Type B pancreatic cell (in vitro differentiated cells): ENCODE data around the gene ASB2. TPM values are rescaled to one million over a fixed set of nuclear protein-coding genes. Genes with fewer than 3 reads are reported as not detected.

Source experiments
- DNase-seq: peaks from one replicate; pipeline ENCODE4 v3.0.0; 2021; ENCODE audit warnings: mixed read lengths; ENCODE audit not compliant: unreplicated experiment; ENCODE audit errors: extremely low spot score
- H3K27ac Mint-ChIP-seq: 2 replicates; pipeline ENCODE4 v1.8.0; 2021; ENCODE audit warnings: mild to moderate bottlenecking, mixed read lengths
- H3K27me3 Mint-ChIP-seq: 2 replicates; pipeline ENCODE4 v1.8.0; 2021; ENCODE audit warnings: mixed read lengths
- H3K36me3 Mint-ChIP-seq: 2 replicates; pipeline ENCODE4 v1.8.0; 2021; ENCODE audit warnings: mixed read lengths
- H3K4me1 Mint-ChIP-seq: one replicate; pipeline ENCODE4 v1.8.0; 2021; ENCODE audit warnings: mixed read lengths; ENCODE audit not compliant: unreplicated experiment
- H3K4me3 Mint-ChIP-seq: 2 replicates; pipeline ENCODE4 v1.8.0; 2021; ENCODE audit warnings: mild to moderate bottlenecking, mixed read lengths
- H3K9me3 Mint-ChIP-seq: 2 replicates; pipeline ENCODE4 v1.8.0; 2021; ENCODE audit warnings: mixed read lengths
- total RNA-seq: library from RNA; stranded (reverse); gene quantifications from 2 replicates; pipeline ENCODE4 v1.2.1, GENCODE V29; 2021; ENCODE audit warnings: low replicate concordance
- TF ChIP-seq, protein P1 (sequence below): fragments of 200-600 bp; sonication (generic); conservative IDR thresholded peaks from 2 replicates; pipeline ENCODE4 v1.5.0; 2021; ENCODE audit warnings: antibody characterized with exemption, mild to moderate bottlenecking

ASB2 gene
- total RNA-seq, 1 donor from 2014 or later, result 0.60 TPM

DNA sequence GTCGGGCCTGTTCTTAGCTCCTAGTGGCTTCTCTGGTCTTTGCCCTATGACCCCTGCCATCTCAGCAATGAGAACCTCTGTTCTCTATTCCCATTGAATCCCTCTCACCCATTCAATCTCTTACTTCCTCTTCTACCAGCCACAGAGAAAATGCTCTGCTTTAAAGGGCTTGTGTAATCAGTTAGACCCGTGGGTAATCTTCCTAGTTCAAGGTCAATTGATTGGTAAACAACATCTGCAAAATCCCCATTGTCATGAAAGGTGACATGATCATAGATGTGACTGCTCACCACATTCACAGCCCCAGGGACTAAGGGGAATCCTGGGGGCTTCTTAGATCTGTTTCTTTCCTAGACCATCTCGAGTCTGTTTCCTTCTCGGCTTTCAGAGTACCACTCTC is 13.6 kb upstream of the ASB2 start:
- TF ChIP-seq, protein P1, sequence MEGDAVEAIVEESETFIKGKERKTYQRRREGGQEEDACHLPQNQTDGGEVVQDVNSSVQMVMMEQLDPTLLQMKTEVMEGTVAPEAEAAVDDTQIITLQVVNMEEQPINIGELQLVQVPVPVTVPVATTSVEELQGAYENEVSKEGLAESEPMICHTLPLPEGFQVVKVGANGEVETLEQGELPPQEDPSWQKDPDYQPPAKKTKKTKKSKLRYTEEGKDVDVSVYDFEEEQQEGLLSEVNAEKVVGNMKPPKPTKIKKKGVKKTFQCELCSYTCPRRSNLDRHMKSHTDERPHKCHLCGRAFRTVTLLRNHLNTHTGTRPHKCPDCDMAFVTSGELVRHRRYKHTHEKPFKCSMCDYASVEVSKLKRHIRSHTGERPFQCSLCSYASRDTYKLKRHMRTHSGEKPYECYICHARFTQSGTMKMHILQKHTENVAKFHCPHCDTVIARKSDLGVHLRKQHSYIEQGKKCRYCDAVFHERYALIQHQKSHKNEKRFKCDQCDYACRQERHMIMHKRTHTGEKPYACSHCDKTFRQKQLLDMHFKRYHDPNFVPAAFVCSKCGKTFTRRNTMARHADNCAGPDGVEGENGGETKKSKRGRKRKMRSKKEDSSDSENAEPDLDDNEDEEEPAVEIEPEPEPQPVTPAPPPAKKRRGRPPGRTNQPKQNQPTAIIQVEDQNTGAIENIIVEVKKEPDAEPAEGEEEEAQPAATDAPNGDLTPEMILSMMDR, result no peak
- Mint-ChIP-seq H3K4me3 (no peak overlapping the region), H3K27ac (no peak overlapping the region), H3K4me1 (no peaks in the 10 kb centered on the region), H3K9me3 (no peaks in the 10 kb centered on the region), H3K36me3 (no peaks in the 10 kb centered on the region), H3K27me3 (peaks cover 10% of the 10 kb centered on the region)
- DNase-seq, result no peak

DNA sequence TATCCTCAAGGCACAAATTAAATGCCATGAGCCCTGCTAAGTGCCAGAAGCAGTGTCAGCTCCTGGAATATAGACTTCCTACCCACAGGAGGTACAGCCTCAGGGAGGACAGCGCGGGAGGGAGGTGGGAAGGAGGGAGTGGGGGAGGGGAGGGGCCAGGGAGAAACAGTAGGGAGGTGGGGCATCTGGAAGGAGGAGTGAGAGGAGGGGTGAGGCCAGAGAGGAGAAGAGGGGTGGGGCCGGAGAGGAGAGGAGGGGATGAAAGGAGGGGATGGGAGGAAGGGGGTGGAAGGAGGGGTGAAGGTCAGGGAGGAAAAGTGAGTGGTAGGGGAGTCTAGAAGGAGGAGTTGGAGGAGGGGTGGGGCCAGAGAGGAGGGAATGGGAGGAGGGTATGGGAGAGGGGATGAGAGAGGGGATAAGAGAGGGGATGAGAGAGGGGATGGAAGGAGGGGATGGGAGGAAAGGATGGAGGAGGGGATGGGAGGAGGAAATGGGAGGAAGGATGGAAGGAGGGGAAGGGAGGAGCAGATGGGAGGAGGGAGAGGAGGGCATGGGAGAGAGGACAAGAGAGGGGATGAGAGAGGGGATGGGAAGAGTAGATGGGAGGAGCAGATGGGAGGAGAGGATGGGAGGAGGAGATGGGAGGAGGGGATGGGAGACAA is 11.6 kb upstream of the ASB2 start:
- Mint-ChIP-seq H3K4me1 (no peaks in the 10 kb centered on the region), H3K4me3 (no peak overlapping the region), H3K36me3 (no peaks in the 10 kb centered on the region), H3K9me3 (no peaks in the 10 kb centered on the region), H3K27me3 (peaks cover 10% of the 10 kb centered on the region), H3K27ac (no peak overlapping the region)
- no peak for DNase-seq
- TF ChIP-seq, protein P1, result no peak

DNA sequence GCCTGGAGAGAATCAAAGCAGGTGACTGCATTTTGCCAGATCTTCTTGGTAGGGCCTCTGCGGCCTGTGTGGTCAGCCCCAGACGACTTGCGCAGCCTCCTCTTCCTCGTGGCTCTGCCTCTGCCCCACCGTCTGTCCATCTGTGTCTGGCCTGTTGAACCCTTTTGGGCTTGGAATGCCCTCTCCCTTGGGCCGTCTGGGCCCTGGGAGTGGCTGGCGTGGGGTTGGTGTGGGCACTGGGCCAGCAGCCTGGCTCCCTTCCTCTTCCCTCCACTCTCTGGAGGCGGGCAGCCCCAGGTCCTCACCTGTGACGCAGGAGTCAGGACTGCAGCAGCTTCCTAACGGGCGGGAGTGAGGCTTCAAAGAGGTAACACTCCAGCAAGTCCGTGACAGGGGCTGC is 11.0 kb upstream of the ASB2 start:
- no peak overlapping the region for H3K27ac Mint-ChIP-seq
- no peak for DNase-seq
- no peak overlapping the region for H3K4me3 Mint-ChIP-seq
- no peaks in the 10 kb centered on the region for H3K36me3 Mint-ChIP-seq
- TF ChIP-seq, protein P1, result no peak
- peaks cover 10% of the 10 kb centered on the region for H3K27me3 Mint-ChIP-seq
- H3K4me1 Mint-ChIP-seq, result no peaks in the 10 kb centered on the region
- H3K9me3 Mint-ChIP-seq, result no peaks in the 10 kb centered on the region

DNA sequence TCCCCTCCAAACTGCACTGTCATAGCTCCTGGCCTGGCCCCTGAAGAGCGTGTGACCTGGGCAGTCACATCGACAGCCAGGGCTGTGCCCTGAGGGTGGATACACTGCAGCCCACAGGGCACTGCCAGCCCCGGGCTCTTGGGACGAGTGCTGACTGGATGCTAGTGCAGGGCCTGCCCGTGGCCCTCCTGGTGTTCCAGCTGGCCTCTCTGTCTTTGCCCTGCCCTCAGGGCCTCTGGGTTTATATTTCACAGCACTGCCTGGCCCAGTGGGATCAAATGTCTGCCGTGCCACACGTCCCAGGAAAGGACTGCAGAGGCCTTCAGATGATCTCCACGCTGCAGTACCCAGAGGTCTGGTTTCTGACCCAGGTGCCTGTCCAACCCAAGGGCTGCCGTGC is 10.6 kb upstream of the ASB2 start:
- no peak for DNase-seq
- Mint-ChIP-seq H3K4me1 (no peaks in the 10 kb centered on the region), H3K4me3 (no peak overlapping the region), H3K36me3 (no peaks in the 10 kb centered on the region), H3K27me3 (peaks cover 9% of the 10 kb centered on the region), H3K9me3 (no peaks in the 10 kb centered on the region), H3K27ac (no peak overlapping the region)
- TF ChIP-seq, protein P1, result no peak

DNA sequence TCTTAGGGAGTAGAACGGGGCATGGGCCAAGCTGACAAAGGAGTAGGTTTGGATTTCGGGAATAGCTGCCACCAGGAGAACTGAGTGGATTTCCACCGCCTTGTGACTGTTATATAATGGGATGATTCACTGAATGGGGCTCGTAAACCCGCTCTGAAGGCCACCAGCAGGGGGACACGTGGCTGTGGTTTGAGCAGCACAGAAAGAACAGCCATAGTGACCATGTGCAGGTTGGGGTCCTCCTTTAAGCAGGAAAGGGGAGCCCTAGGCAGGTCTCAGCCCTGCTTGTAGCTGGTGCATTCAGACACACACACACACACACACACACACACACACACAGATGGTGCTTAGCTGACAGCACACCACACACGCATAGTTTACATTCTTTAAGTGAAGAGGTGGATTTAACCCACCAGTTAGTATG is 8.6 kb upstream of the ASB2 start:
- DNase-seq, result no peak
- TF ChIP-seq, protein P1, result peak; percentile 63

DNA sequence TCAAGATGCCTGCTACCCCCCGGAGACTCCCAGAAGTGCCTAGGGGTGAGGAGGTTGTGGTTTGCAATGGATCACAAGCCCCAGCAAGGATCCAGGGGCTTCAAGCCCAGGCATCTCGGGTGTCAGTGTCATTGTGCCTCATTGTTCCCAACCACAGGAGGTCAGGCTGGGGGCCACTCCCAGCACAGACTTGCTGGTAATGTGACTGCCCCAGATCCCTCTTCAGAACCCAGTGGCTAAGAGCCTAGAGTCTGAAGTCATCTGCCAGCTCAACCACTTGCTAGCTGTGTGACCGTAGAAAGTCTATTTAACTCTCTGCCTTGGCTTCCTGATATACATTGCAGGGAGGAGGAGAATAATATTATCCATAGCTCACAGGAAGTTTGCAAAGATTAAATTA is 7.7 kb upstream of the ASB2 start:
- TF ChIP-seq, protein P1, result no peak
- H3K4me1 Mint-ChIP-seq, result no peaks in the 10 kb centered on the region
- no peaks in the 10 kb centered on the region for H3K9me3 Mint-ChIP-seq
- H3K36me3 Mint-ChIP-seq, result no peaks in the 10 kb centered on the region
- no peak overlapping the region for H3K27ac Mint-ChIP-seq
- no peaks in the 10 kb centered on the region for H3K27me3 Mint-ChIP-seq
- H3K4me3 Mint-ChIP-seq, result no peak overlapping the region
- no peak for DNase-seq

More for the DNA sequence above, 8.6 kb upstream of the ASB2 start:
- no peak overlapping the region for H3K27ac Mint-ChIP-seq
- no peaks in the 10 kb centered on the region for H3K9me3 Mint-ChIP-seq
- H3K4me3 Mint-ChIP-seq, result no peak overlapping the region
- peaks cover 2% of the 10 kb centered on the region for H3K27me3 Mint-ChIP-seq
- H3K36me3 Mint-ChIP-seq, result no peaks in the 10 kb centered on the region
- H3K4me1 Mint-ChIP-seq, result no peaks in the 10 kb centered on the region
